ENCODE results near the gene CARNS1.
"Not testable (repeated sequence)": the region's sequence is repeated elsewhere in the genome, so short reads cannot be mapped to it uniquely, and the experiment has no call there.

- TF ChIP-seq PBX3 (IDR thresholded peaks at IDR 0.05; ENCODE audit: insufficient replicate concordance, low read depth, low read length); BRCA1 (IDR thresholded peaks at IDR 0.05; ENCODE audit: low read depth, low read length); POLR2AphosphoS2 (IDR thresholded peaks at IDR 0.05; ENCODE audit: low read depth, low read length); LARP7 (IDR thresholded peaks at IDR 0.05); POLR2AphosphoS5 (IDR thresholded peaks at IDR 0.05; ENCODE audit: low read length); CHD4 (IDR thresholded peaks at IDR 0.05); GATAD2B (conservative IDR thresholded peaks at IDR 0.05; ENCODE audit: low read depth): not testable (repeated sequence)
Measured at GRCh38 chr11:67427364-67427859, 11.9 kb downstream of the CARNS1 start.
